GM12873 (cell line): Measurements from ENCODE around the gene ELL2.

Experiments
- CTCF ChIP-seq: IDR thresholded peaks from 2 replicates; pipeline ENCODE4 v1.5.1; 2012; ENCODE audit warnings: low read depth, mild to moderate bottlenecking, moderate library complexity, low read length, control low read depth; ENCODE audit not compliant: insufficient read depth; ENCODE audit errors: missing control alignments

ELL2 gene

GRCh38 chr5:95912029-95912428 lies 49.6 kb downstream of the ELL2 start:
- no peak for TF ChIP-seq CTCF

GRCh38 chr5:95910521-95910920 lies 51.1 kb downstream of the ELL2 start:
- no peak for TF ChIP-seq CTCF

GRCh38 chr5:95909738-95910137 lies 51.9 kb downstream of the ELL2 start:
- TF ChIP-seq CTCF = no peak

GRCh38 chr5:95908799-95909198 lies 52.9 kb downstream of the ELL2 start:
- no peak for TF ChIP-seq CTCF

GRCh38 chr5:95907740-95908706 lies 53.6 kb downstream of the ELL2 start:
- TF ChIP-seq CTCF = no peak

GRCh38 chr5:95907067-95907705 lies 54.5 kb downstream of the ELL2 start:
- no peak for TF ChIP-seq CTCF

GRCh38 chr5:95904827-95905226 lies 56.8 kb downstream of the ELL2 start:
- no peak for TF ChIP-seq CTCF
